SK-N-SH (cell line): ENCODE measurements around the gene CHRNE.

Experiments used
- CTCF ChIP-seq: fragments of 200-600 bp; sonication (generic); IDR thresholded peaks from 2 replicates; pipeline ENCODE4 v1.6.1; 2017; ENCODE audit warnings: antibody characterized with exemption, mild to moderate bottlenecking, moderate library complexity
- MXI1 ChIP-seq: IDR thresholded peaks from 2 replicates; pipeline ENCODE4 v1.6.1; 2012; ENCODE audit warnings: mild to moderate bottlenecking, low read depth, low read length, improper control_type of control experiment
- POLR2AphosphoS5 ChIP-seq: IDR thresholded peaks from 2 replicates; pipeline ENCODE4 v1.6.1; 2012; ENCODE audit warnings: low read depth, low read length
- RAD21 ChIP-seq: IDR thresholded peaks from 2 replicates; pipeline ENCODE4 v1.6.1; 2012; ENCODE audit warnings: mild to moderate bottlenecking, low read length
- RFX5 ChIP-seq: IDR thresholded peaks from 2 replicates; pipeline ENCODE4 v1.6.1; 2012; ENCODE audit warnings: mild to moderate bottlenecking, improper control_type of control experiment, low read length
- USF2 ChIP-seq: fragments of 150-350 bp; IDR thresholded peaks from 2 replicates; pipeline ENCODE4 v1.6.1; 2017; ENCODE audit warnings: antibody characterized with exemption, low read length, low read depth, borderline replicate concordance

- TF ChIP-seq USF2 (no peak), MXI1 (no peak), POLR2AphosphoS5 (no peak), RFX5 (no peak), RAD21 (no peak), CTCF (no peak)
Observed at GRCh38 chr17:4856271-4856936, 46.5 kb downstream of the CHRNE start.
